Measurements from ENCODE around the gene TLR1. TPM values are rescaled to one million over a fixed set of nuclear protein-coding genes. Genes with fewer than 3 reads are reported as not detected.

The TLR1 gene
- polyA plus RNA-seq, 3 donors = 49.8 to 117 (median 62.2) TPM

DNA sequence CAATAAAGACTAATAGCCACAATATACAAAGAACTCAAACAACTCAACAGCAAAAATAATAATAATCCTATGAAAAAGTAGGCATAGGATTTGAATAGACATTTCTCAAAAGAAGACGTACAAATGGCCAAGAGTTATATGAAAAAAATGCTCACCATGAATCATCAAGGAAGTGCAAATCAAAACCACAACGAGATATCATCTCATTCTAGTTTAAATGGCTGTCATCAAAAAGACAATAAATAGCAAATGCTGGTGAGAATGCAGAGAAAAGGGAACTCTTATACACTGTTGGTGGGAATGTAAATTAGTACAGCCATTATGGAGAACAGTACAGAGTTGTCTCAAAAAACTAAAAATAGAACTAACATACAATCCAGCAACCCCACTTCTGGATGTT lies 33.3 kb upstream of the TLR1 start:
- intact Hi-C loops (cut with micrococcal nuclease) = no loop called here

GRCh38 chr4:38837334-38837733 lies 32.7 kb upstream of the TLR1 start:
- H3K36me3 Mint-ChIP-seq = peaks cover 50 to 75% of the 10 kb centered on the region in 2 donors
- peaks cover 0 to 2% (median 1%) of the 10 kb centered on the region in 3 donors for H3K27me3 Mint-ChIP-seq (ENCODE audit: low read depth in 3 of 3)
- peaks cover 6 to 20% of the 10 kb centered on the region in 2 donors for H3K4me1 ChIP-seq (ENCODE audit: control insufficient read depth in 1 of 2, insufficient read depth in 2 of 2, low read length in 2 of 2)
- H3K36me3 ChIP-seq (replicated peaks in 1 of 2; ENCODE audit: control insufficient read depth in 1 of 2, insufficient read depth in 2 of 2, low read length in 2 of 2) = peaks cover 5 to 45% of the 10 kb centered on the region in 2 donors
- no peak overlapping the region for H2AFZ ChIP-seq (ENCODE audit: insufficient read depth, low read depth, low read length, poor library complexity, severe bottlenecking)
- peak overlapping the region in 2 of 7 donors; percentile 32 to 33 for H3K27ac Mint-ChIP-seq
- peaks cover 29% of the 10 kb centered on the region for H3K4me1 Mint-ChIP-seq
- peaks cover 56% of the 10 kb centered on the region for H4K20me1 ChIP-seq (ENCODE audit: insufficient read depth, low read length)
- H3K4me3 Mint-ChIP-seq = no peak overlapping the region
- no peak for DNase-seq
- no peak overlapping the region for H3K9ac ChIP-seq (ENCODE audit: insufficient read depth, low read length, poor library complexity, severe bottlenecking)
- H3K27me3 ChIP-seq (ENCODE audit: control insufficient read depth in 2 of 2, insufficient read depth in 2 of 2, low read length in 2 of 2) = no peaks in the 10 kb centered on the region
- peaks cover 95% of the 10 kb centered on the region for H3K79me2 ChIP-seq (ENCODE audit: insufficient read depth, low read length)
- intact Hi-C loops (cut with micrococcal nuclease) = no loop called here
- H3K9me3 ChIP-seq (replicated peaks in 1 of 2; ENCODE audit: control insufficient read depth in 1 of 2, insufficient read depth in 1 of 2, low read length in 2 of 2) = peaks cover 8 to 16% of the 10 kb centered on the region in 2 donors
- peaks cover 17 to 40% (median 23%) of the 10 kb centered on the region in 7 donors for H3K9me3 Mint-ChIP-seq
- TF ChIP-seq, protein P1, sequence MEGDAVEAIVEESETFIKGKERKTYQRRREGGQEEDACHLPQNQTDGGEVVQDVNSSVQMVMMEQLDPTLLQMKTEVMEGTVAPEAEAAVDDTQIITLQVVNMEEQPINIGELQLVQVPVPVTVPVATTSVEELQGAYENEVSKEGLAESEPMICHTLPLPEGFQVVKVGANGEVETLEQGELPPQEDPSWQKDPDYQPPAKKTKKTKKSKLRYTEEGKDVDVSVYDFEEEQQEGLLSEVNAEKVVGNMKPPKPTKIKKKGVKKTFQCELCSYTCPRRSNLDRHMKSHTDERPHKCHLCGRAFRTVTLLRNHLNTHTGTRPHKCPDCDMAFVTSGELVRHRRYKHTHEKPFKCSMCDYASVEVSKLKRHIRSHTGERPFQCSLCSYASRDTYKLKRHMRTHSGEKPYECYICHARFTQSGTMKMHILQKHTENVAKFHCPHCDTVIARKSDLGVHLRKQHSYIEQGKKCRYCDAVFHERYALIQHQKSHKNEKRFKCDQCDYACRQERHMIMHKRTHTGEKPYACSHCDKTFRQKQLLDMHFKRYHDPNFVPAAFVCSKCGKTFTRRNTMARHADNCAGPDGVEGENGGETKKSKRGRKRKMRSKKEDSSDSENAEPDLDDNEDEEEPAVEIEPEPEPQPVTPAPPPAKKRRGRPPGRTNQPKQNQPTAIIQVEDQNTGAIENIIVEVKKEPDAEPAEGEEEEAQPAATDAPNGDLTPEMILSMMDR (IDR thresholded peaks at IDR 0.05) = no peak
- H3K27ac ChIP-seq (ENCODE audit: low read depth in 1 of 2, low read length in 2 of 2) = peak overlapping the region in 1 of 2 donors; percentile 33
- H3K4me3 ChIP-seq (replicated peaks in 1 of 3; ENCODE audit: low read depth in 2 of 3, low read length in 3 of 3) = no peak overlapping the region
- H3K4me2 ChIP-seq (replicated peaks; ENCODE audit: extremely low read depth, low read length, poor library complexity, severe bottlenecking) = no peak overlapping the region

More for the DNA sequence above, 33.3 kb upstream of the TLR1 start:
- peaks cover 0 to 2% (median 1%) of the 10 kb centered on the region in 3 donors for H3K27me3 Mint-ChIP-seq (ENCODE audit: low read depth in 3 of 3)
- no peaks in the 10 kb centered on the region for H3K27me3 ChIP-seq (ENCODE audit: control insufficient read depth in 2 of 2, insufficient read depth in 2 of 2, low read length in 2 of 2)
- TF ChIP-seq, protein P1 (IDR thresholded peaks at IDR 0.05) = no peak
- no CpG with 5 or more reads among the region's 2 CpGs for WGBS (ENCODE audit: insufficient coverage)
- peak overlapping the region in 4 of 7 donors; percentile 5 to 37 (median 22) for H3K27ac Mint-ChIP-seq
- no peak overlapping the region for H3K9ac ChIP-seq (ENCODE audit: insufficient read depth, low read length, poor library complexity, severe bottlenecking)
- H3K36me3 Mint-ChIP-seq = peaks cover 55 to 80% of the 10 kb centered on the region in 2 donors
- H3K36me3 ChIP-seq (replicated peaks in 1 of 2; ENCODE audit: control insufficient read depth in 1 of 2, insufficient read depth in 2 of 2, low read length in 2 of 2) = peaks cover 7 to 50% of the 10 kb centered on the region in 2 donors
- H3K27ac ChIP-seq (ENCODE audit: low read depth in 1 of 2, low read length in 2 of 2) = peak overlapping the region in 1 of 2 donors; percentile 33
- H3K4me3 ChIP-seq (replicated peaks in 1 of 3; ENCODE audit: low read depth in 2 of 3, low read length in 3 of 3) = no peak overlapping the region
- no peak overlapping the region for H2AFZ ChIP-seq (ENCODE audit: insufficient read depth, low read depth, low read length, poor library complexity, severe bottlenecking)
- H3K9me3 Mint-ChIP-seq = peaks cover 17 to 40% (median 23%) of the 10 kb centered on the region in 7 donors
- peaks cover 1 to 15% of the 10 kb centered on the region in 2 donors for H3K4me1 ChIP-seq (ENCODE audit: control insufficient read depth in 1 of 2, insufficient read depth in 2 of 2, low read length in 2 of 2)
- H3K9me3 ChIP-seq (replicated peaks in 1 of 2; ENCODE audit: control insufficient read depth in 1 of 2, insufficient read depth in 1 of 2, low read length in 2 of 2) = peaks cover 8 to 16% of the 10 kb centered on the region in 2 donors
- peak in 1 of 3 donors; percentile 39 for DNase-seq
- no peak overlapping the region for H3K4me2 ChIP-seq (replicated peaks; ENCODE audit: extremely low read depth, low read length, poor library complexity, severe bottlenecking)
- no peak overlapping the region for H3K4me3 Mint-ChIP-seq
- H3K79me2 ChIP-seq (ENCODE audit: insufficient read depth, low read length) = peaks cover 95% of the 10 kb centered on the region
- H3K4me1 Mint-ChIP-seq = peaks cover 24% of the 10 kb centered on the region
- peaks cover 55% of the 10 kb centered on the region for H4K20me1 ChIP-seq (ENCODE audit: insufficient read depth, low read length)

All from CD14-positive monocyte (primary cell).